GM10266 (cell line): ENCODE measurements around the gene SKAP1.

Source experiments
- DNase-seq: peaks from one replicate; pipeline ENCODE4 v3.0.0; 2012; ENCODE audit errors: extremely low spot score
- TF ChIP-seq, protein P1 (sequence below): IDR thresholded peaks from 2 replicates; pipeline ENCODE4 v1.5.1; 2012; ENCODE audit warnings: mild to moderate bottlenecking, low read depth; ENCODE audit not compliant: control insufficient read depth, insufficient read depth; ENCODE audit errors: missing control alignments

The SKAP1 gene

DNA sequence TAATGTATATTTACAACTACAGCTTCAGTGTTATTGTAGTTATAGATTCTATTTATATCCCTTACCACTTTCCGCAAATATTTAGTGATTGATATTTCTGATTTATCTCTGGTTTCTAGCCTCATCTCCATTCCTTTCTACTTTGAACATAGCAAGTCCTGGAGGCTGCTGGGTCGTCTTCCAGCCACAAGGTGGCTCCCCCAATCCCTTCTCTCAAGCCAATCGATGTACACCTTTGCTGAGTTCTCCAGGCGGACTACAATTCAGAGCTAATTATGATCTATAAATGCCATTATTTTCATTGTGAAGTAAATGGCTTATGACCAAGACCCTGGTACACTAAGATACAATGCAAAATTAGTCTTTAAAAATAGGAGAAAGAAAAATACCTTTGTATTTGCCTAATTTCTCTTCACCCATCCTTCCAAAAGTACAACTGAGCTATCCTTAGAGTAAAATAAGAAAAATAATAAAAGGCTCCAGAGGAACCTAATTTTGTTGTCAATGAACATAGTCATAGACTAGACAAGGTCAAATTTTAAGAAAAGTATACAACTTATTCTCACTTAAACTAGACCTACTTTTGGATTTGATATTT lies 122.1 kb downstream of the SKAP1 start:
- peak; percentile 43 for DNase-seq
- TF ChIP-seq, protein P1, sequence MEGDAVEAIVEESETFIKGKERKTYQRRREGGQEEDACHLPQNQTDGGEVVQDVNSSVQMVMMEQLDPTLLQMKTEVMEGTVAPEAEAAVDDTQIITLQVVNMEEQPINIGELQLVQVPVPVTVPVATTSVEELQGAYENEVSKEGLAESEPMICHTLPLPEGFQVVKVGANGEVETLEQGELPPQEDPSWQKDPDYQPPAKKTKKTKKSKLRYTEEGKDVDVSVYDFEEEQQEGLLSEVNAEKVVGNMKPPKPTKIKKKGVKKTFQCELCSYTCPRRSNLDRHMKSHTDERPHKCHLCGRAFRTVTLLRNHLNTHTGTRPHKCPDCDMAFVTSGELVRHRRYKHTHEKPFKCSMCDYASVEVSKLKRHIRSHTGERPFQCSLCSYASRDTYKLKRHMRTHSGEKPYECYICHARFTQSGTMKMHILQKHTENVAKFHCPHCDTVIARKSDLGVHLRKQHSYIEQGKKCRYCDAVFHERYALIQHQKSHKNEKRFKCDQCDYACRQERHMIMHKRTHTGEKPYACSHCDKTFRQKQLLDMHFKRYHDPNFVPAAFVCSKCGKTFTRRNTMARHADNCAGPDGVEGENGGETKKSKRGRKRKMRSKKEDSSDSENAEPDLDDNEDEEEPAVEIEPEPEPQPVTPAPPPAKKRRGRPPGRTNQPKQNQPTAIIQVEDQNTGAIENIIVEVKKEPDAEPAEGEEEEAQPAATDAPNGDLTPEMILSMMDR, result peak; percentile 62

DNA sequence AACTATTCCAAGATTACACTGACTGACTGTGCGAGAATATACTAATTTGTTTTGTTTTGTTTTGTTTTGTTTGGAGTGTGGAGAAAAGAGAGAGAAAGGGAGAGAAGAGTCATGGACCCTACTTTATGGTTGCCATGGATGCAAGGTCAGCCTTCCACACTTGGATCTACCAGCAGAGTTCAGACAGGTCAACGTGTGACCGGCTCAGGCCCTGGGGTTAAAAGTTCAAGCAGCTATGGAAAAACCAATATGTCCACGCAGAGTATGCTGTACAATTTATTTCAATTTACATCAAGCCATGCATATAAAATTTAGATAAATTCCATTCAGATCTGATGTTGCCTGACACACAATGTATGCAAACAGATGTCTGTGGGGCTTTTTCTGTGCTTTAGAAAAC lies 122.8 kb downstream of the SKAP1 start:
- TF ChIP-seq, protein P1, result no peak
- no peak for DNase-seq

DNA sequence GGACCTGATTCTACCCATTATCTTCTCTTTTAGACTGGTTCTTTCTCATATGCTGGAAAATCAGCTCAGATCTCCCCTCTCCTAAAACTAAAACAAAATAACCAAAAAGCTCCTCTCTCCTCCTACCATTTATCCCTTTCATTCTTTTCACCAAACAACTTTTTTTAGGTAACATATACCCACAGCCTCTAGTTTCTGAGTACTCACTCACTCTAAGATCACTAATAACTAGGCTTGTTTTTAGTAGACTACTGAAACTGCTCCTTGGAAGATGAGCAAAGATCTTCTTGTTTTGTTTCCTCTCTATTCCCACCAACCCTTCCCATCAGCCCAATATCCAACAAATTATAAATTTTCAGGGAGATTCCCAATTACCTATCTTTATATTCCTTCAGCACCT lies 129.0 kb downstream of the SKAP1 start:
- TF ChIP-seq, protein P1, result no peak

DNA sequence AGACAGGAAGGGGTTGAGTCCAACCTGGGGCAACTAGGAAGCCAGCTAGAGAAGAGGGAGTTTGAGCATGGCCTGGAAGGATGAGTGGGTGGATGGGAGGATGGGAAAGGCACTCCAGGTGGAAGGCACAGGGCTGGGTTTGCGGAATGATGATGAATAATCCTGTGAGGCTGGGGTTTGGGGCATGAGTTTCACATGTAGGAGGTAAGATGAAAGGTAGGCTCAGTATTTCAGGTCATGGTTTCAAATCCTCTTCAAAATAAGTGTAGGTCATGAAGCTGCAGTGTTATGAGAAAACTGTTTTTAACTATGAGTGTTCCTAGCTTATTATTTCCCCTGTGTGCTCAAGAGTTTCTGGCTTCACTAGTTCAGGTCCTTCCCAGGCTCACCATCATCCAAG lies 130.3 kb downstream of the SKAP1 start:
- TF ChIP-seq, protein P1, result no peak
- DNase-seq, result peak; percentile 31

More for the DNA sequence above, 129.0 kb downstream of the SKAP1 start:
- DNase-seq, result no peak

DNA sequence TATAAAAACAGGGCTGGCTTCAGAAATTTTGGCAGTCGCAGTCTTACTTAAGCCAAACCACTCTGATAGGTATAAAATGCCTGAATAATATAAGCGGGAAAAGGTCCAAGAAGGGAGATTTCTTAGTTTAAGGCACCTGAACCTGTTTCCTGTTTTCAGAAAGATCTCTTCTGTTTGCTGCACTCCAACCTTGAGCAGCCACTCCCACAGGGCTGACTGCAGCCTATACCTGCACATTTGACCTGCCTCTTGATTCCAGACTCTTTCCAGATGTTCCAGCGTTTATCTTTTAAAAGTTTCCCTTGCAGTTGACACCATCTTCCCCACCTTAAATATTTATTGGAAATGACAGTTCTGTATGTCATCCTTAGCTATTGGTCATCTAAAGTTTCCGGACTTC lies 132.2 kb downstream of the SKAP1 start:
- TF ChIP-seq, protein P1, result no peak
- no peak for DNase-seq

DNA sequence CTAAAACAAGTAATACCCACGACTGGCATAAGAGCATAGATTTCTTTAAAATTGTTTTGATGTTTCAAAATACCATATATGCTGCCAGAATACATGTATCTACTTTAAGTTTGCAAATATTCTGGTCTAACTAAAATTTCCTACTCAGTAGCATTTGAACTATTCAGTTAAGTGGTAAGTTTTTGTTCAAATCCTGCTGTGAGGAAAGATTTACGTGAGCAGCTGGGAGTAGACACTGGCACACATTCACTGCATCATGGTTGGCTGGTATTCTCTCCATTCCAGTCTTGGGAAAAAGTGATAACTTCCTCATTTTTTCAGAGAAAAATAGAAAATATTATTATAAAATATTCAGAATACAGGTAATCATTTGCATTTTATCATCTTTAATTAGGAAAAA lies 133.6 kb downstream of the SKAP1 start:
- TF ChIP-seq, protein P1, result no peak
- no peak for DNase-seq

DNA sequence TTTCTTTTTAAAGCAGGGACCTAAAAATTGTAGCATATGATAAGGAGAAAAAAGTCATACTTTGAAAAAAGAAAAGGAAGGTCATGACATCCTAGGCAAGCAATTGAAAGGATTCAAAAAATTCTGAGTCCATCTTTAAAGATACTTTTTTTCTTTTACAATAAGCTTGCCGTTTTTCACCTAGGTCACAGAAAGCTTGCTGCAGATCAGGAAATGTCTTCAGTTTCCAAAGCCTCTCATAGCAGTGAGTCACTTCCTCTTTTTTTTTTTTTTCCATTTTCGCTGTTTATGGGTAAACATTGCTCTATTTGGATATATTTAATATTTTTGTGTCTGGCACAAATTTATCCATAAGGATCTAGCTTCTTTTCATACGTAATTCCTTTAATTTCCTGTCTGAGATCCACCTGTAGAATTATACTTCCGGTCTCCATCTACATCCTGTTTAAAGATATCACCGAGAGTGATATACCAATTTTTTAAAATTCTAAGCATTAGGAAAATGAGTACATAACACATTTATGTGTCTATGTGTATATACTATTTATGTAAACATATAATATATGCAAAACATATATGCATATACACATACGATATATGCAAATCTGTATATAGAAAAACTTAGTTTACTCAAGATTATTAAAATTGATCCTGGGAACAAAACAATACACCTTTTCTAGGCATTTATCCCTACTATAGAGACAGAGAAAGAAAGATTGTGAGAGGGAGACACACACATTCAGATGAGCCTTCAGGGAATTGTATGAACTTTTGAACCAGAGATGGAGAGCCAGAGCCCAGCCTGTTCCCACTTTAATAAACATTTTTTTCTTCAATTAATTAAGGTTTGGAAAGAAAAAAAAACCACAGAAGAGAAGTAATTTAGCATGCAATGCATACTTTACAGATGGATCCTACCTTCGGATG lies 134.4 kb downstream of the SKAP1 start:
- TF ChIP-seq, protein P1, result no peak
- peak; percentile 35 for DNase-seq
